ENCODE measurements around the gene S100A14. TPM values are rescaled to one million over a fixed set of nuclear protein-coding genes. Genes with fewer than 3 reads are reported as not detected.
A peak's percentile ranks its signal among the peaks of the same experiment; 100 is the strongest.

Gene S100A14
- total RNA-seq, 2 donors from 2014 or later: 13.5 to 25.0 TPM

- DNase-seq (ENCODE audit: low spot score): no peak
- TF ChIP-seq POLR2AphosphoS5 (IDR thresholded peaks at IDR 0.05) (no peak), POLR2A (IDR thresholded peaks at IDR 0.05) (no peak), CTCF (IDR thresholded peaks at IDR 0.05) (no peak)
- Histone ChIP-seq H3K9me3 (no peaks in the 10 kb centered on the region), H3K36me3 (peaks cover 0 to 11% of the 10 kb centered on the region in 2 donors), H3K27ac (peak overlapping the region in 1 of 2 donors; percentile 96), H3K4me3 (peak overlapping the region in 1 of 2 donors; percentile 67), H3K4me1 (replicated peaks) (no peaks in the 10 kb centered on the region), H3K27me3 (replicated peaks; ENCODE audit: insufficient read depth) (no peaks in the 10 kb centered on the region)
- 77% methylated on average over 9 of the region's 9 CpGs for WGBS
- intact Hi-C loops (cut with DNase I): loop anchor here (2.0 kb wide), 1 partner anchor 25 kb away; the partner anchor contains the start of gene CHTOP
Observed at GRCh38 chr1:153659656-153660055, 43.5 kb upstream of the S100A14 start.

GRCh38 chr1:153659175-153659534, 43.0 kb upstream of the S100A14 start:
- Histone ChIP-seq H3K4me3 (peak overlapping the region; percentile 67 to 69), H3K27ac (peak overlapping the region; percentile 96), H3K36me3 (peaks cover 0 to 6% of the 10 kb centered on the region in 2 donors), H3K27me3 (replicated peaks; ENCODE audit: insufficient read depth) (no peaks in the 10 kb centered on the region), H3K4me1 (replicated peaks) (no peaks in the 10 kb centered on the region), H3K9me3 (no peaks in the 10 kb centered on the region)
- TF ChIP-seq CTCF (IDR thresholded peaks at IDR 0.05): no peak
- TF ChIP-seq POLR2AphosphoS5 (IDR thresholded peaks at IDR 0.05): no peak
- TF ChIP-seq POLR2A (IDR thresholded peaks at IDR 0.05): no peak
- no peak for DNase-seq (ENCODE audit: low spot score)
- 27% methylated on average over 8 of the region's 8 CpGs for WGBS
- intact Hi-C loops (cut with DNase I): loop anchor here (2.0 kb wide), 1 partner anchor 24 kb away; the partner anchor contains the start of gene CHTOP

- 2% methylated on average over 53 of the region's 53 CpGs for WGBS
- H3K36me3 ChIP-seq: peaks cover 0 to 6% of the 10 kb centered on the region in 2 donors
- H3K9me3 ChIP-seq: no peaks in the 10 kb centered on the region
- no peaks in the 10 kb centered on the region for H3K27me3 ChIP-seq (replicated peaks; ENCODE audit: insufficient read depth)
- H3K4me1 ChIP-seq (replicated peaks): no peaks in the 10 kb centered on the region
- peak; percentile 87 for DNase-seq (ENCODE audit: low spot score)
- peak within 1 kb of the TSS; percentile 96 for H3K27ac ChIP-seq
- intact Hi-C loops (cut with DNase I): loop anchor here (2.0 kb wide), 1 partner anchor 24 kb away; the partner anchor contains the start of gene CHTOP
- peak in 2 of 4 experiments; percentile 31 to 39 for TF ChIP-seq CTCF (IDR thresholded peaks at IDR 0.05)
- peak; percentile 91 for TF ChIP-seq POLR2AphosphoS5 (IDR thresholded peaks at IDR 0.05)
- TF ChIP-seq POLR2A (IDR thresholded peaks at IDR 0.05): peak; percentile 61
- H3K4me3 ChIP-seq: peak within 1 kb of the TSS; percentile 67 to 69
Observed at GRCh38 chr1:153658400-153659174, 42.5 kb upstream of the S100A14 start, which contains the start of gene SNAPIN. SNAPIN (plus strand) TSS chr1:153658703; CDS start chr1:153658744, 41 bp downstream.

GRCh38 chr1:153655333-153655732, 39.2 kb upstream of the S100A14 start:
- Histone ChIP-seq H3K4me1 (replicated peaks) (no peaks in the 10 kb centered on the region), H3K36me3 (no peaks in the 10 kb centered on the region), H3K9me3 (no peaks in the 10 kb centered on the region), H3K27ac (no peak overlapping the region), H3K4me3 (no peak overlapping the region), H3K27me3 (replicated peaks; ENCODE audit: insufficient read depth) (no peaks in the 10 kb centered on the region)
- no peak for TF ChIP-seq POLR2A (IDR thresholded peaks at IDR 0.05)
- TF ChIP-seq CTCF (IDR thresholded peaks at IDR 0.05): no peak
- no peak for TF ChIP-seq POLR2AphosphoS5 (IDR thresholded peaks at IDR 0.05)
- intact Hi-C loops (cut with DNase I): no loop called here
- no peak for DNase-seq (ENCODE audit: low spot score)
- 78% methylated on average over 3 of the region's 3 CpGs for WGBS

Measured in prostate gland (tissue), 2 donors.